BLaER1 treated with 17β-estradiol and CSF1 and Interleukin-3, amounts not matched to agents 10 nM and 100 nM (cell line): Measurements from ENCODE around the gene TNRC6C.
A peak's percentile ranks its signal among the peaks of the same experiment; 100 is the strongest.

ENCODE experiments used
- H3K27ac ChIP-seq, 11 experiments: shearing (Covaris generic); formaldehyde crosslinking; 2 replicates each; pipeline ENCODE4 v1.8.1; 2022
- H3K27me3 ChIP-seq, 11 experiments: shearing (Covaris generic); formaldehyde crosslinking; 2 replicates each; pipeline ENCODE4 v1.8.1; 2022
- H3K36me3 ChIP-seq, 11 experiments: shearing (Covaris generic); formaldehyde crosslinking; 2 replicates each; pipeline ENCODE4 v1.8.1; 2022
- H3K4me1 ChIP-seq, 10 experiments: shearing (Covaris generic); formaldehyde crosslinking; 2 replicates each; pipeline ENCODE4 v1.8.1; 2022
- H3K4me2 ChIP-seq, 11 experiments: shearing (Covaris generic); formaldehyde crosslinking; 2 replicates each; pipeline ENCODE4 v1.8.1; 2022
- H3K4me3 ChIP-seq, 10 experiments: shearing (Covaris generic); formaldehyde crosslinking; 2 replicates each; pipeline ENCODE4 v1.8.1; 2022
- H3K9ac ChIP-seq, 11 experiments: shearing (Covaris generic); formaldehyde crosslinking; 2 replicates each; pipeline ENCODE4 v1.8.1; 2022
- H3K9me3 ChIP-seq, 11 experiments: shearing (Covaris generic); formaldehyde crosslinking; replicated peaks in 1 of 11; 2 replicates each; pipeline ENCODE4 v1.8.1; 2022
- H4K20me1 ChIP-seq, 11 experiments: shearing (Covaris generic); formaldehyde crosslinking; 2 replicates each; pipeline ENCODE4 v1.8.1; 2022
- Cebpa-rat ChIP-seq, 11 experiments: shearing (Covaris generic); IDR thresholded peaks; 2 replicates each; pipeline ENCODE4 v1.8.1; 2022

Gene TNRC6C

GRCh38 chr17:77957857-77958715 is at the start of gene TNRC6C:
Gene TNRC6C, plus strand, starts transcription at chr17:77958703. Its CDS starts 45,504 bp downstream, at chr17:78004207.
- H3K27me3 ChIP-seq: peaks cover 34 to 68% (median 56%) of the 10 kb centered on the region in 11 experiments
- H4K20me1 ChIP-seq: peaks cover 30 to 42% (median 40%) of the 10 kb centered on the region in 11 experiments; a peak in 21 of 22 replicates
- 0 out of 22 replicates have a peak, but pooled peaks of 1 of the 11 experiments have one; percentile 10 for TF ChIP-seq Cebpa-rat (IDR thresholded peaks at IDR 0.05)
- H3K9ac ChIP-seq: peak within 1 kb of the TSS; percentile 88 to 96 (median 92)
- peak within 1 kb of the TSS; percentile 96 to 100 (median 99) for H3K4me2 ChIP-seq
- peak within 1 kb of the TSS; percentile 79 to 95 (median 91) for H3K4me3 ChIP-seq
- no peaks in the 10 kb centered on the region for H3K36me3 ChIP-seq
- peaks cover 0 to 5% (median 0%) of the 10 kb centered on the region in 11 experiments; a peak in 1 of 22 replicates for H3K9me3 ChIP-seq
- peak within 1 kb of the TSS; percentile 84 to 92 (median 90) for H3K27ac ChIP-seq
- H3K4me1 ChIP-seq: peaks cover 11 to 37% (median 27%) of the 10 kb centered on the region in 10 experiments

- H3K27me3 ChIP-seq: peaks cover 0 to 19% (median 3%) of the 10 kb centered on the region in 11 experiments; a peak in 12 of 22 replicates
Observed at GRCh38 chr17:77909236-77909635, 49.3 kb upstream of the TNRC6C start.

GRCh38 chr17:77909816-77910215 is 48.7 kb upstream of the TNRC6C start:
- Histone ChIP-seq H3K9ac (no peak overlapping the region), H3K9me3 (peaks cover 0 to 7% (median 0%) of the 10 kb centered on the region in 11 experiments; a peak in 3 of 22 replicates), H3K27me3 (peaks cover under 1 to 22% (median 9%) of the 10 kb centered on the region in 11 experiments; a peak in 20 of 22 replicates), H3K27ac (no peak overlapping the region), H4K20me1 (no peaks in the 10 kb centered on the region), H3K4me3 (no peak overlapping the region), H3K4me2 (no peak overlapping the region), H3K4me1 (no peaks in the 10 kb centered on the region), H3K36me3 (no peaks in the 10 kb centered on the region)
- no peak for TF ChIP-seq Cebpa-rat (IDR thresholded peaks at IDR 0.05)

More at GRCh38 chr17:77909236-77909635, 49.3 kb upstream of the TNRC6C start:
- no peaks in the 10 kb centered on the region for H3K36me3 ChIP-seq
- H3K4me1 ChIP-seq: no peaks in the 10 kb centered on the region
- H3K9ac ChIP-seq: no peak overlapping the region
- no peaks in the 10 kb centered on the region for H4K20me1 ChIP-seq
- no peak overlapping the region for H3K4me3 ChIP-seq
- peaks cover 0 to 7% (median 0%) of the 10 kb centered on the region in 11 experiments; a peak in 3 of 22 replicates for H3K9me3 ChIP-seq
- no peak overlapping the region for H3K4me2 ChIP-seq
- TF ChIP-seq Cebpa-rat (IDR thresholded peaks at IDR 0.05): no peak
- no peak overlapping the region for H3K27ac ChIP-seq

- Histone ChIP-seq H3K36me3 (no peaks in the 10 kb centered on the region), H3K27ac (no peak overlapping the region), H3K27me3 (peaks cover 39 to 55% (median 52%) of the 10 kb centered on the region in 11 experiments), H3K4me1 (peaks cover 4 to 21% (median 14%) of the 10 kb centered on the region in 10 experiments; a peak in 19 of 20 replicates), H3K4me3 (no peak overlapping the region), H3K9ac (no peak overlapping the region), H3K4me2 (no peak overlapping the region), H4K20me1 (peaks cover 0 to 20% (median 0%) of the 10 kb centered on the region in 11 experiments; a peak in 5 of 22 replicates), H3K9me3 (peaks cover 0 to 10% (median 2%) of the 10 kb centered on the region in 11 experiments; a peak in 6 of 22 replicates)
- TF ChIP-seq Cebpa-rat (IDR thresholded peaks at IDR 0.05): no peak
Observed at GRCh38 chr17:77914385-77915254, 43.9 kb upstream of the TNRC6C start.

- Histone ChIP-seq H3K27ac (no peak overlapping the region), H3K36me3 (no peaks in the 10 kb centered on the region), H3K4me3 (no peak overlapping the region), H3K4me2 (no peak overlapping the region), H4K20me1 (peaks cover 0 to 20% (median 0%) of the 10 kb centered on the region in 11 experiments; a peak in 5 of 22 replicates), H3K9me3 (peaks cover 0 to 10% (median 3%) of the 10 kb centered on the region in 11 experiments; a peak in 6 of 22 replicates), H3K4me1 (peaks cover 4 to 21% (median 14%) of the 10 kb centered on the region in 10 experiments; a peak in 19 of 20 replicates), H3K9ac (no peak overlapping the region), H3K27me3 (peaks cover 39 to 58% (median 52%) of the 10 kb centered on the region in 11 experiments)
- no peak for TF ChIP-seq Cebpa-rat (IDR thresholded peaks at IDR 0.05)
Observed at GRCh38 chr17:77915594-77916021, 42.9 kb upstream of the TNRC6C start.

GRCh38 chr17:77916264-77916663 is 42.2 kb upstream of the TNRC6C start:
- Histone ChIP-seq H3K27ac (no peak overlapping the region), H3K4me2 (peak overlapping the region; percentile 40 to 95 (median 81)), H3K9me3 (peaks cover 0 to 10% (median 0%) of the 10 kb centered on the region in 11 experiments; a peak in 4 of 22 replicates)

GRCh38 chr17:77916703-77917481 is 41.6 kb upstream of the TNRC6C start:
- H3K4me1 ChIP-seq: peaks cover 4 to 21% (median 14%) of the 10 kb centered on the region in 10 experiments; a peak in 19 of 20 replicates
- no peaks in the 10 kb centered on the region for H3K36me3 ChIP-seq
- H3K4me3 ChIP-seq: no peak overlapping the region
- peak overlapping the region; percentile 40 to 95 (median 81) for H3K4me2 ChIP-seq
- H3K27me3 ChIP-seq: peaks cover 39 to 63% (median 52%) of the 10 kb centered on the region in 11 experiments
- H4K20me1 ChIP-seq: peaks cover 0 to 20% (median 0%) of the 10 kb centered on the region in 11 experiments; a peak in 5 of 22 replicates
- peaks cover 0 to 10% (median 0%) of the 10 kb centered on the region in 11 experiments; a peak in 3 of 22 replicates for H3K9me3 ChIP-seq
- peak in 1 of 11 experiments; percentile 40; a peak in 1 of 22 replicates for TF ChIP-seq Cebpa-rat (IDR thresholded peaks at IDR 0.05)
- no peak overlapping the region for H3K27ac ChIP-seq
- H3K9ac ChIP-seq: peak overlapping the region in 1 of 11 experiments; percentile 32; a peak in 1 of 22 replicates

More at GRCh38 chr17:77916264-77916663, 42.2 kb upstream of the TNRC6C start:
- H4K20me1 ChIP-seq: peaks cover 0 to 20% (median 0%) of the 10 kb centered on the region in 11 experiments; a peak in 5 of 22 replicates
- H3K27me3 ChIP-seq: peaks cover 39 to 58% (median 52%) of the 10 kb centered on the region in 11 experiments
- H3K36me3 ChIP-seq: no peaks in the 10 kb centered on the region
- no peak overlapping the region for H3K4me3 ChIP-seq
- no peak overlapping the region for H3K9ac ChIP-seq
- TF ChIP-seq Cebpa-rat (IDR thresholded peaks at IDR 0.05): no peak
- peaks cover 4 to 21% (median 14%) of the 10 kb centered on the region in 10 experiments; a peak in 19 of 20 replicates for H3K4me1 ChIP-seq
